Left renal pelvis (tissue), 4 donors: ENCODE results near the gene MIPOL1. TPM values are rescaled to one million over a fixed set of nuclear protein-coding genes. Genes with fewer than 3 reads are reported as not detected.
"Not testable (repeated sequence)": the region's sequence is repeated elsewhere in the genome, so short reads cannot be mapped to it uniquely, and the experiment has no call there.

Experiments
- DNase-seq, 4 donors: peaks; one replicate each; pipeline ENCODE4 v3.0.0-alpha.2; 2013; ENCODE audit warnings: low read depth in 4 of 4, low spot score in 3 of 4
- polyA plus RNA-seq, 4 donors: library from polyadenylated mRNA; unstranded; fragments of 120-200 nt; gene quantifications; one replicate each; pipeline ENCODE4 v1.2.1, GENCODE V29; 2013; ENCODE audit not compliant: insufficient read length in 4 of 4

MIPOL1 gene
- polyA plus RNA-seq, 4 donors: 6.3 to 14.2 (median 12.2) TPM

GRCh38 chr14:37230551-37231194 is 32.9 kb downstream of the MIPOL1 start:
- DNase-seq: peak; percentile 21 to 29 (median 25)

GRCh38 chr14:37232907-37233481 is 35.3 kb downstream of the MIPOL1 start:
- DNase-seq: peak in 3 of 4 donors; percentile 2 to 6 (median 4)

- no peak for DNase-seq
Measured at GRCh38 chr14:37234222-37234621, 36.5 kb downstream of the MIPOL1 start.

GRCh38 chr14:37236044-37236443 is 38.3 kb downstream of the MIPOL1 start:
- DNase-seq: not testable (repeated sequence)

- DNase-seq: no peak
Measured at GRCh38 chr14:37237094-37237493, 39.4 kb downstream of the MIPOL1 start.

GRCh38 chr14:37237735-37238200 is 40.0 kb downstream of the MIPOL1 start:
- no peak for DNase-seq

DNA sequence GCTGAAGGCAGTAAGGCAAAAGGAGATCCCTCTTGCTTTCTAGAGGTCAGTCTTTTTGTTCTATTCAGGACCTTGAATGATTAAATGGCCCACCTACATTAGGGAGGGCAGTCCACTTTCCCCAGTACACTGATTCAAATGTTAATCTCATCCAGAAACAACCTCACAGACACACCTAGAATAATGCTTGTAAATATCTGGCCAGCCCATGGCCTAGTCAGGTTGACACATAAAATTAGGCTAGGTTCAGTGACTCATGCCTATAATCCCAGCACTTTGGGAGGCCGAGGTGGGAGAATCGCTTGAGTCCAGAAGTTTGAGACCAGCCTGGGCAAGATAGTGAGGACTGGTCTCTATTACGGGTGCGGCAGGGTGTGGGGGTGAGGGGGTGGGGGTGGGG is 43.5 kb downstream of the MIPOL1 start:
- no peak for DNase-seq

GRCh38 chr14:37246427-37246829 is 48.7 kb downstream of the MIPOL1 start:
- peak; percentile 7 to 27 (median 14) for DNase-seq

DNA sequence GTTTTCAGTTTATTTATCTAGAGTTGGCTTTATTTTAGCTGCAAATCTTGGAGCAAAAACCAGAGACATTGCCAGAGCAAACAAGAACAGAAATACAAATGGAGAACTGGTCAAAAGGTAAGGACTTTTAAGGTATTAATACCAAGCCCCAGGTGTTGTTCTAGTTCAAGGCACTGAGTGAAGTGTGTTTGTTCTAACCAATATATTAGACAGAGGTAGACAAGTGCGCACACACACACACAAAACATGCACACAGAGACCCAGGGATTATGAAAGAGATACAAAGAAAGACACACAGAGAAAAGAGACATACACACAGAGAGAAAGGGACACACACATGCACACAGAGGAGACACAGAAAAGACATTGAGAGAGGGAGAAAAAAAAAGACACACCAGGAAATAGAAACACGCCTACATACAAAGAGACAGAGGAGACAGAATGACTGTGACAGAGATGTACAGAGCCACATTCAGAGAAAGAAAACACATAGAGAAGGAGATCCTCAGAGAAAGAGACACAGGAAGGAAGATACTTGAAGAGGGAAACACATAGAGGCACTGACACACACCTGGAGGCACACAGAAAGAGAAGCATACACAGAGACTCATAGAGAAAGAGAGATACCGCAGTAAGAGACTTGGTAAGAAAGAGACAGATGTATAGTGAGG is 50.2 kb downstream of the MIPOL1 start:
- no peak for DNase-seq

DNA sequence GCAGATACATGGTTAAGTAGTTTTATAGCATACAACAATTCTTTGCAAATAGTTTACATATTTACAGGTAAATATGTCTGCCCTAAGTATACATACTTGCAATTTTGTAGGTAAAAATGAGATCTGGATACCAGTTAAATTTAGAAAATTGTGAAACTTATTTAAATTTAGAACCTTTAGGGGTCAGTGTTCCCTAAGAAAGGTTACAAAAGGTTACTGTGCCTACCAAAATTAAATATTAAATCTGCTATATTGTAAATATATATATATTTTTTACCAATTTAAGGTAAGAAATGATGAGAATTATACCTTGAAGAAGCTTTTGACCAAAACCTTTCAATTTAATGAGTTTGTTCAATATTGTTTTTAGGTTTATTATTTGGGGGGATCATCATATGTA is 54.0 kb downstream of the MIPOL1 start:
- no peak for DNase-seq

DNA sequence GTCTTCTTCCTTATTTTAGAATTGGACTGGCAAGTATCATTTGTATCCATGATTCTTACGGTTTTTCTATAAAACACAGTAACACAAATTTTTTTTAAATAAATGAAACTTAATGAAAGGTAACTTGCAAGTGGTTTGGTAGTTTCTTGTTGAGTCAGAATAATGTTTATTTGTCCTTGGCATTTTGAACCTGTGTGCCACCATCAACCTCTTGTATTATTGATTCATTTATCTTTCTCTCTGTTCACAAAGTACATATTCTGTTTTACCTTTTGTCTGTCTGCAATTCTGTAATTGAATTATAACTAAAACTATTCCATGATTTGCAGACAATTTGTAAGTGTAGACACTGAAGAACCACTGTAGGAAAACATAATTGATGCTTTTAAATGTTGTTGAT is 54.7 kb downstream of the MIPOL1 start:
- DNase-seq: no peak

GRCh38 chr14:37253905-37254304 is 56.2 kb downstream of the MIPOL1 start:
- DNase-seq: no peak

- no peak for DNase-seq
Measured at GRCh38 chr14:37254411-37254947, 56.7 kb downstream of the MIPOL1 start.

- DNase-seq: no peak
Measured at GRCh38 chr14:37257501-37258070, 59.8 kb downstream of the MIPOL1 start.

DNA sequence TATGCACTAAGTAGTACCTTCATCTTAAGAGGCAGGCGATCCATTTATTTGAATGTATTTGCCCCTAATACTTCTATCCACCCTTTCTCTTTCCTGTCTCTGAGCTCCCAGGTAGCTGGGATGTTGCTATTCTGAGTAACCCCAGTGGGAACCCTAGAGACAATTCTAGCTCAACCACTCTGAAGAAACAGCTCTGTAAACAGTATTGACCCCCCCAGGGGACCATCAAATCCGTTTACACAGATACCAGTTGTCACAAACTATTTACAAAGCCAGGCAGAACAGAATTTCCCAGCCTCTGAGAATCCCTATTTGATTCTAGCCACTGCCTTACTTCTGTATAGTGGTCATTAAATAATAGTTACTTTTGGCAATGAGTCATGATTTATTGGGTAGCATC is 64.9 kb downstream of the MIPOL1 start:
- DNase-seq: no peak

GRCh38 chr14:37263656-37264236 is 66.0 kb downstream of the MIPOL1 start:
- no peak for DNase-seq

- no peak for DNase-seq
Measured at GRCh38 chr14:37268788-37269187, 71.1 kb downstream of the MIPOL1 start.

DNA sequence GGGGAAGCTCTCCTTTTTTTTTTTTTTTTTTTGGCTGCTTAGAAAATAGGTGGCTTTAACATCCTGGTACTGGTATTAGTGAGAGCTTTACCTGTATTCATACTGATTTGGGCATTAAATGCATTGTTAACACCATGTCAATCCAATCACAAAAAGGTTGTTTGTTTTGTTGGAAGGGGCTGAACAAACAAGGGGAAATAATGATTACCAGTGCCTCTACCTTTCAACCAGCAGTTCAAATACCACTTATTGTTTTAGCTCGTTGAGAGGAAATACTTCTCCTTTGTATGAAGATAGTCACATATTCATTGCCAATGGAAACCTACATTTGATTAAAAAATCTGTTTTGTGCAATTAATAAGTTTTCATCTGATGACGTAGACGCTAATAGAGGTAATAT is 72.9 kb downstream of the MIPOL1 start:
- no peak for DNase-seq

DNA sequence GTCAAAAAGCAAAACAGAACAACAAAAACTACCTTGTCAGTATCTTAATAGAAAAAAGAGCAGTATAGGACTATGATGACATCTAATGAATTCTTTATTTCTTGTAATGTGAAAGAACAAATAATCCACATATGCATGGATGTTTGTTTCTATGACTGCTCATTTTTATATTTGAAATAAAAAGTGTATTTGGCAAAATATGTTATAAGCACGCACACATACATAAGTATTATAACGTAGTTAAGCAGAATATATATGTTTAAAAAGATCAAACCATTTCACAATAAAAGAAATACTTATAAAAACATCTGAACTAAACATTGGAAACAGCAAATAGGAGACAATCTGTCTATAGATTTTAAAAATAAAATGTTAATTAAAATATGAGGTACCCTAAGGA is 74.8 kb downstream of the MIPOL1 start:
- DNase-seq: no peak

GRCh38 chr14:37274652-37275051 is 76.9 kb downstream of the MIPOL1 start:
- no peak for DNase-seq

DNA sequence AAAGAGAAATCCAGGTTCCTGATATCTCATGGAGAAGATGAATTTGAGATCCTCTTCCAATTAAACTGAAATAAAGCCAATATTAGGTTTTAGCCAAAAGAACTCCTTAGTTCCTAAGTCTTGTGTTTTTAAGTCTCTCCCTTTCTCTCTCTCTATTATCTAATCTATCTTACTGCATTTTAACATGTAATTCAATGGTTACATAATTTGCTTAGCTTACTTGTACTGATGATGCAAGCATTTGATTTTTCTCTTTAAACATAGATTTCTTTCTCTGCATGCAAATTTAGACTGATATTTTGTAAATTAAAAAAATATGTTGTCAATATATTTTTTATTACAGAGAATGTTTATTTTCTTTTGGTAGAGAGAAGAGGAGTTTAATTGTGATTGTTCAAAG is 78.2 kb downstream of the MIPOL1 start:
- DNase-seq: no peak
